Calu3 (cell line): Measurements from ENCODE around the gene WDR93. TPM values are rescaled to one million over a fixed set of nuclear protein-coding genes. Genes with fewer than 3 reads are reported as not detected.

Experiments used
- BruUV-seq: library from RNA; stranded (reverse); fragments of 400-500 nt; replicated peaks from 2 replicates; lab custom pipeline; 2021; lab: Mats Ljungman, UMichigan
- CTCF ChIA-PET: fragments of 300-600 bp; sonication (Branson Sonifier 250); formaldehyde crosslinking; loops from one replicate; lab custom pipeline; 2022; ENCODE audit warnings: antibody characterized with exemption; lab: Charles Lee
- DNase-seq: peaks from one replicate; pipeline ENCODE4 v3.0.0; 2022
- H3K27ac Mint-ChIP-seq: one replicate; pipeline ENCODE4 v1.8.0; 2022; ENCODE audit warnings: mixed read lengths; ENCODE audit not compliant: unreplicated experiment
- H3K27me3 Mint-ChIP-seq: one replicate; pipeline ENCODE4 v1.8.0; 2022; ENCODE audit warnings: mixed read lengths; ENCODE audit not compliant: unreplicated experiment
- H3K36me3 Mint-ChIP-seq: one replicate; pipeline ENCODE4 v1.8.0; 2022; ENCODE audit warnings: mild to moderate bottlenecking, moderate library complexity, mixed read lengths; ENCODE audit not compliant: insufficient read depth, unreplicated experiment
- H3K4me1 Mint-ChIP-seq: one replicate; pipeline ENCODE4 v1.8.0; 2022; ENCODE audit warnings: mild to moderate bottlenecking, low read depth, mixed read lengths; ENCODE audit not compliant: unreplicated experiment
- H3K4me3 Mint-ChIP-seq: one replicate; pipeline ENCODE4 v1.8.0; 2022; ENCODE audit warnings: mild to moderate bottlenecking, low read depth, moderate library complexity, mixed read lengths; ENCODE audit not compliant: unreplicated experiment
- H3K9me3 Mint-ChIP-seq: one replicate; pipeline ENCODE4 v1.8.0; 2022; ENCODE audit warnings: low read depth, mixed read lengths; ENCODE audit not compliant: unreplicated experiment
- CTCF ChIP-seq: fragments of 200-600 bp; IDR thresholded peaks from one replicate; pipeline ENCODE4 v1.8.0; 2022; ENCODE audit warnings: antibody characterized with exemption; ENCODE audit not compliant: unreplicated experiment
- intact Hi-C: fragments of 100-400 bp; cut with micrococcal nuclease; formaldehyde crosslinking; loops from one replicate; pipeline ENCODE4 v1.10.0; 2022; ENCODE audit not compliant: unreplicated experiment
- total RNA-seq: library from RNA; stranded (reverse); gene quantifications from 2 replicates; pipeline ENCODE4 v1.2.3, GENCODE V29; 2022

The WDR93 gene
- total RNA-seq, 1 experiment from 2014 or later, result not detected

GRCh38 chr15:89653578-89653977, 37.0 kb upstream of the WDR93 start:
- DNase-seq, result no peak

GRCh38 chr15:89654301-89654761, 36.3 kb upstream of the WDR93 start:
- H3K27me3 Mint-ChIP-seq, result peaks cover 36% of the 10 kb centered on the region
- CTCF ChIA-PET, result interaction anchor here (1.1 kb wide), 1 partner anchor 8 kb away, joined by 4 read pairs; no protein-coding TSS in a partner anchor
- H3K27ac Mint-ChIP-seq, result no peak overlapping the region

More at GRCh38 chr15:89653578-89653977, 37.0 kb upstream of the WDR93 start:
- peaks cover 36% of the 10 kb centered on the region for H3K27me3 Mint-ChIP-seq
- peaks cover 11% of the 10 kb centered on the region for H3K4me1 Mint-ChIP-seq
- H3K4me3 Mint-ChIP-seq, result no peak overlapping the region
- H3K36me3 Mint-ChIP-seq, result peaks cover 15% of the 10 kb centered on the region
- BruUV-seq, result no TSS peak
- TF ChIP-seq CTCF, result no peak
- H3K27ac Mint-ChIP-seq, result no peak overlapping the region
- intact Hi-C loops, result no loop called here
- CTCF ChIA-PET, result no interaction called here
- no peaks in the 10 kb centered on the region for H3K9me3 Mint-ChIP-seq

GRCh38 chr15:89654847-89655805, 35.5 kb upstream of the WDR93 start, which contains the start of gene KIF7:
KIF7 (minus strand) TSS chr15:89655467; CDS start chr15:89652930, 2,537 bp downstream.
- H3K9me3 Mint-ChIP-seq, result no peaks in the 10 kb centered on the region
- CTCF ChIA-PET, result interaction anchor here (1.1 kb wide), 1 partner anchor 8 kb away, joined by 4 read pairs; no protein-coding TSS in a partner anchor
- H3K4me1 Mint-ChIP-seq, result peaks cover 19% of the 10 kb centered on the region
- H3K4me3 Mint-ChIP-seq, result peak within 1 kb of the TSS; percentile 86
- H3K36me3 Mint-ChIP-seq, result peaks cover 15% of the 10 kb centered on the region
- peak; percentile 36 for DNase-seq
- H3K27ac Mint-ChIP-seq, result peak within 1 kb of the TSS; percentile 22
- peaks cover 36% of the 10 kb centered on the region for H3K27me3 Mint-ChIP-seq
- no peak for TF ChIP-seq CTCF
- intact Hi-C loops, result no loop called here
- BruUV-seq, result no TSS peak

More at GRCh38 chr15:89654301-89654761, 36.3 kb upstream of the WDR93 start:
- no peak for TF ChIP-seq CTCF
- no peaks in the 10 kb centered on the region for H3K9me3 Mint-ChIP-seq
- H3K36me3 Mint-ChIP-seq, result peaks cover 15% of the 10 kb centered on the region
- intact Hi-C loops, result no loop called here
- no peak for DNase-seq
- H3K4me3 Mint-ChIP-seq, result peak overlapping the region; percentile 86
- BruUV-seq, result no TSS peak
- H3K4me1 Mint-ChIP-seq, result peaks cover 16% of the 10 kb centered on the region

- H3K27me3 Mint-ChIP-seq, result peaks cover 36% of the 10 kb centered on the region
Observed at GRCh38 chr15:89656116-89656815, 34.3 kb upstream of the WDR93 start.

More at GRCh38 chr15:89656116-89656815, 34.3 kb upstream of the WDR93 start:
- CTCF ChIA-PET, result interaction anchor here (0.5 to 0.7 kb wide), 2 partner anchors 137 to 409 kb away, joined by 3 read pairs; no protein-coding TSS in a partner anchor
- Mint-ChIP-seq H3K36me3 (peaks cover 15% of the 10 kb centered on the region), H3K4me1 (peaks cover 19% of the 10 kb centered on the region), H3K4me3 (peak overlapping the region; percentile 86), H3K27ac (no peak overlapping the region), H3K9me3 (no peaks in the 10 kb centered on the region)
- BruUV-seq, result no TSS peak
- DNase-seq, result no peak
- no peak for TF ChIP-seq CTCF
- intact Hi-C loops, result no loop called here
